Stimulated activated CD4-positive, alpha-beta T cell treated with anti-CD3 and anti-CD28 coated beads, Interleukin-12 subunit alpha, Interleukin-12 subunit beta, amount 100 ng/mL, for 4 hours (primary cell): Measurements from ENCODE around the gene ME1.

Experiments
- DNase-seq: peaks from one replicate; pipeline ENCODE4 v3.0.0-alpha.2; 2020

Gene ME1

DNA sequence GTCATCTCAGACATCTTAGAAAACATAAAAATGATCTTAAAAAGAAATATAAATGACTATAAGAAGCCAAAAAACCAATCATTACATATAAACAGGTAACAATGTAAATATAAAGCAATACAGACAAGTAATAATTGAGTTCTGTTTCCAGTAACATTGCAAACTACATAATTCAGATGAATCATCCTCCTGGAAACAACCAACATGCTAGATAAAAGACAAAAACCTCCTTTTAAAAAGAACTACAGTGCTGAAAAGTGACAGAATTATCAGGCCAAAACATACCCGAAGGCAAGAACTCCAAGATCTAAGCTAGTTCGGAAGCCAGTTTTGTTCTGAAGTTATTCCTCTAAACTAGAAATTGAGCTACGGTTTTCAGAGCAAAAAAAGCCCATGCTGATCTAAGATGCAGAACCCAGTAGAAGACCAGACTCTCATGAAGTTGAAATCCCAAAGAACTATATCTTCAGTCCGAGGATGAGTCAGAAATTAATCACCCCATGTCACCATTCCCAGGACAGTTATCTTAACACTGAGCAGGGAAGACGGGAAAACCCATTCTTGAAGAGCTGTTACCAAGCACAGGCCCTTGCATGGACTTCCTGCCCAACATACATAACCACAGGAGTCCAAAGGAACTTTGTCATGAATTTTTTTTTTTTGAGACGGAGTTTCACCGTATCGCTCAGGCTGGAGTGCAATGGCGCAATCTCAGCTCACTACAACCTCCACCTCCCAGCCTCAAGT, 247.6 kb downstream of the ME1 start:
- DNase-seq = no peak

GRCh38 chr6:83182114-83182513, 248.7 kb downstream of the ME1 start:
- DNase-seq = no peak

DNA sequence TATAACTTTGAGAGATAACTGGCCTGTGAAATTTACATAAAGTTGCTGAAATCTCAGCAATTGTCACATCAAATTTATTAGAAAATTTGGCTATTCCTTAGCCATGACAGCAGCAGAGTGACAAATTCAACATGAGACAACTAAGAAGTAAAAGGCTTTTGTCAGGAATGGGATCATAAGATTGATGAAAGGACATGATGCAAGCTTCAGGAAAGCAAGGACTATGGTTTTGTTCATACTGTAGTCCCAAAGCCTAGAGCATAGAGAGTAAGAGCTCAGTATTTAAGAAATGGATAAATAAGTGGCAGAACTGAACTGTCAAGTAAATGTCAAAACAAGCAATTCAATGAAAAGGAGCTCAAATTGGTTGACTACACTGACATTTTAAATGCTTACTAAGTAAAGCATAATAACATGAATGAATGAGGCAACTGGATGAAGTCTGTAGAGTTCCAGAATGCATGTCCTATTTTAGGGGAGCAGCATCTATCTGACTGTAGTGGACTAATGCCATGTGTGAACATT, 250.4 kb downstream of the ME1 start:
- no peak for DNase-seq

- no peak for DNase-seq
These were observed 254.6 kb downstream of the ME1 start for GRCh38 chr6:83176246-83176645.

GRCh38 chr6:83169511-83169910, 261.3 kb downstream of the ME1 start:
- no peak for DNase-seq

DNA sequence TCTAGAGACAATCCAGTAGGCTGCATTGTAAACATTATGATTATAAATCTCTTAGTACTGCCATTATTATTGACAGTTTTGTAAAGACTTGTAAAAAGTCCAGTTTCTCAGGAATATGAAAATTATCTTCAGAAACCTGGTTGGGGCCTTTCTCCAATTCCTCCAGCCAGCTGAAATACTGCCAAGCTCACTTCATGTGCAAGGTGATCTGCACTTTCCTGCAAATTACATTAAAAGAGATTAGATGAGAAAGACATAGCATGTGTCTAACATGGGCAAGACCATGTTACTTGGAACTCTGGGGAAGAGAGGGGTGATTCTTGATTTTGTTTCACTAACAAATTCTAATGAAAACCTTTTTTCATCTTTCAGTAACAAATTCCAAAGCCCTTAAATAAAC, 261.7 kb downstream of the ME1 start:
- DNase-seq = no peak

GRCh38 chr6:83168556-83168955, 262.3 kb downstream of the ME1 start:
- no peak for DNase-seq

- DNase-seq = no peak
These were observed 263.0 kb downstream of the ME1 start for GRCh38 chr6:83167726-83168278.
